GM12892 (cell line): ENCODE results near the gene STIMATE.

Experiments used
- POLR2A ChIP-seq: IDR thresholded peaks from 2 replicates; pipeline ENCODE4 v1.6.1; 2011; ENCODE audit warnings: low read depth, low read length, control low read depth
- POLR2AphosphoS5 ChIP-seq: IDR thresholded peaks from 2 replicates; pipeline ENCODE4 v1.6.1; 2011; ENCODE audit warnings: low read depth, low read length, control low read depth

DNA sequence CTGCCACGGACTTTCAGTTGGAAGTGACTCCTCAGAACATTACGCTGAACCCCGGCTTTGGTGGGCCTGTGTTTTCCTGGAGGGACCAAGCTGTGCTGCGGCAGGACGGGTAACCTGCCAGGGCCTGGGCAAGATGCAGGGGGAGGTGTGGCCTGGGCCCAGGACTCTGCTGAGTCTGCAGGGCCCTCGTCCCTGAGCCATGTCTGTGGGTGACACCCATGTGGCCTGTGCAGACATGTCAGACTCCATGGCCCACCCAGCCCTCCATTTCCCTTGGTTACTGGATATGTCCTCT, 107.7 kb downstream of the STIMATE start:
- TF ChIP-seq POLR2AphosphoS5: no peak
- TF ChIP-seq POLR2A: no peak
